ENCODE measurements around the gene SPATS2L. TPM values are rescaled to one million over a fixed set of nuclear protein-coding genes. Genes with fewer than 3 reads are reported as not detected.

The SPATS2L gene
- total RNA-seq, 1 donor from 2014 or later: 36.6 TPM

DNA sequence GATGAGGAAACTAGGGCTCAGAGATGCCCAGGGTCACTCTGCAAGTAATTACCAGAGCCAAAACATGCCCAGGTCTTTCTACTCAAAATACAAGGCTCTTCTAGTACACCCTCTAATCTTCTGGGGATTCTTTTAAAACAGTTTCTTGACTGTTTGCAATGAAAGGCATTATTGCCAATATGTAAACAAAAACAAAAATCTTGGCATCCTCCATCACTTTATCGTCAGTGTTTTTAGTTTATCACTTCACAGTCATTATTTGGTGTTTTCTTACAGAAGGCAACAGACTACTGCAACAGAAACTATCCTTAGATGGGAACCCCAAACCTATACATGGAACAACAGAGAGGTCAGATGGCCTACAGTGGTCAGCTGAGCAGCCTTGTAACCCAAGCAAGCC lies 132.4 kb downstream of the SPATS2L start:
- intact Hi-C loops (cut with DNase I): no loop called here
- peaks cover 13 to 25% of the 10 kb centered on the region in 2 donors for H3K36me3 ChIP-seq
- no peaks in the 10 kb centered on the region for H3K4me1 ChIP-seq
- TF ChIP-seq, protein P1, sequence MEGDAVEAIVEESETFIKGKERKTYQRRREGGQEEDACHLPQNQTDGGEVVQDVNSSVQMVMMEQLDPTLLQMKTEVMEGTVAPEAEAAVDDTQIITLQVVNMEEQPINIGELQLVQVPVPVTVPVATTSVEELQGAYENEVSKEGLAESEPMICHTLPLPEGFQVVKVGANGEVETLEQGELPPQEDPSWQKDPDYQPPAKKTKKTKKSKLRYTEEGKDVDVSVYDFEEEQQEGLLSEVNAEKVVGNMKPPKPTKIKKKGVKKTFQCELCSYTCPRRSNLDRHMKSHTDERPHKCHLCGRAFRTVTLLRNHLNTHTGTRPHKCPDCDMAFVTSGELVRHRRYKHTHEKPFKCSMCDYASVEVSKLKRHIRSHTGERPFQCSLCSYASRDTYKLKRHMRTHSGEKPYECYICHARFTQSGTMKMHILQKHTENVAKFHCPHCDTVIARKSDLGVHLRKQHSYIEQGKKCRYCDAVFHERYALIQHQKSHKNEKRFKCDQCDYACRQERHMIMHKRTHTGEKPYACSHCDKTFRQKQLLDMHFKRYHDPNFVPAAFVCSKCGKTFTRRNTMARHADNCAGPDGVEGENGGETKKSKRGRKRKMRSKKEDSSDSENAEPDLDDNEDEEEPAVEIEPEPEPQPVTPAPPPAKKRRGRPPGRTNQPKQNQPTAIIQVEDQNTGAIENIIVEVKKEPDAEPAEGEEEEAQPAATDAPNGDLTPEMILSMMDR (IDR thresholded peaks at IDR 0.05): no peak
- H3K27me3 ChIP-seq: no peaks in the 10 kb centered on the region
- no peak overlapping the region for H3K4me3 ChIP-seq
- H3K27ac ChIP-seq: no peak overlapping the region
- no peak for DNase-seq (ENCODE audit: low spot score in 2 of 2)
- no peaks in the 10 kb centered on the region for H3K9me3 ChIP-seq

- H3K36me3 ChIP-seq: peaks cover 13 to 30% of the 10 kb centered on the region in 2 donors
- no peak overlapping the region for H3K4me3 ChIP-seq
- no peaks in the 10 kb centered on the region for H3K9me3 ChIP-seq
- intact Hi-C loops (cut with DNase I): no loop called here
- TF ChIP-seq, protein P1 (IDR thresholded peaks at IDR 0.05): no peak
- no peaks in the 10 kb centered on the region for H3K4me1 ChIP-seq
- DNase-seq (ENCODE audit: low spot score in 2 of 2): no peak
- H3K27ac ChIP-seq: no peak overlapping the region
- no peaks in the 10 kb centered on the region for H3K27me3 ChIP-seq
Observed at GRCh38 chr2:200439981-200440380, 133.5 kb downstream of the SPATS2L start.

DNA sequence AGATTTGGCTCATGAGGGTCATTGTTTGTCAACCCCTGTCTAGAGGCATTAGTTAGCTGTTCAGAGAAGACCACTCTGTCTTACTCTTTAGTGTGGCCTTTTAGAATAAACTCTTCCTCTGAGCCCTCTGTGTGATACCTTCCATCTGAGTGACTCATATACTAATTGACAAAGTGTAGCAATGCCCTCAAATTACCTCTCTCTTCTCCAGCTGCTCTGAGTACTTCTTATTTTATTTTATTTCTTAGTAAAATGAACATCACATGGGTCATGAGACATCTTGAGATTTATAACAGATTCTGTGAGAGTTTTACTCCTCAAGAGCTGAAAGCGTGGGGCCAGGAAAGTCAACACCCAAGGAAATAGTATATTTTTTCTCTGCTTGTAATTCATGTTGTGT lies 136.0 kb downstream of the SPATS2L start:
- no peaks in the 10 kb centered on the region for H3K27me3 ChIP-seq
- no peak overlapping the region for H3K4me3 ChIP-seq
- intact Hi-C loops (cut with DNase I): no loop called here
- H3K36me3 ChIP-seq: peaks cover 10 to 30% of the 10 kb centered on the region in 2 donors
- TF ChIP-seq, protein P1 (IDR thresholded peaks at IDR 0.05): no peak
- H3K4me1 ChIP-seq: no peaks in the 10 kb centered on the region
- DNase-seq (ENCODE audit: low spot score in 2 of 2): no peak
- no peaks in the 10 kb centered on the region for H3K9me3 ChIP-seq
- H3K27ac ChIP-seq: no peak overlapping the region

DNA sequence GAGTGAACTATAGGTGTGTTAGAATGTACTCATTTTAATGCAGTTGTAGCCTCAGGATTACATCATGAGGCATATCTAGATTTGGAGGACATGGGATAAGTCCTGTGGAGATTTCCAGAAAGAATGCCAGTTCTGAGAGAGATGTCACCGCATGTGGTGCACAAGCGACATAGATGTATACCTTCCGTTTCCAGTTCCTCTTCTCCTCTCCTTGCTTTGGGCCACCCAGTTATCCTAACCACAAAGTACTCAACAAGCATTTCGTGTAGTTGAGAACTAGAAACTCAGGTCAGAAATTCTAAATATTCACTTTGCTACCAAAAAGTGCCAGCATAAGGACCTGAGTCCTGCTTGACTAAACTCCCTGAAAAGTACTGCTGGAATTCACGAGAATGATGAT lies 136.9 kb downstream of the SPATS2L start:
- Histone ChIP-seq H3K27me3 (no peaks in the 10 kb centered on the region), H3K9me3 (no peaks in the 10 kb centered on the region), H3K4me3 (no peak overlapping the region), H3K27ac (no peak overlapping the region), H3K36me3 (peaks cover 10 to 30% of the 10 kb centered on the region in 2 donors), H3K4me1 (no peaks in the 10 kb centered on the region)
- TF ChIP-seq, protein P1 (IDR thresholded peaks at IDR 0.05): no peak
- DNase-seq (ENCODE audit: low spot score in 2 of 2): no peak
- intact Hi-C loops (cut with DNase I): no loop called here

- H3K4me1 ChIP-seq: no peaks in the 10 kb centered on the region
- no peak for DNase-seq (ENCODE audit: low spot score in 2 of 2)
- intact Hi-C loops (cut with DNase I): no loop called here
- no peak overlapping the region for H3K4me3 ChIP-seq
- H3K27ac ChIP-seq: no peak overlapping the region
- H3K27me3 ChIP-seq: no peaks in the 10 kb centered on the region
- H3K9me3 ChIP-seq: no peaks in the 10 kb centered on the region
- TF ChIP-seq, protein P1 (IDR thresholded peaks at IDR 0.05): no peak
- peaks cover 10 to 30% of the 10 kb centered on the region in 2 donors for H3K36me3 ChIP-seq
Observed at GRCh38 chr2:200443916-200444315, 137.4 kb downstream of the SPATS2L start.

DNA sequence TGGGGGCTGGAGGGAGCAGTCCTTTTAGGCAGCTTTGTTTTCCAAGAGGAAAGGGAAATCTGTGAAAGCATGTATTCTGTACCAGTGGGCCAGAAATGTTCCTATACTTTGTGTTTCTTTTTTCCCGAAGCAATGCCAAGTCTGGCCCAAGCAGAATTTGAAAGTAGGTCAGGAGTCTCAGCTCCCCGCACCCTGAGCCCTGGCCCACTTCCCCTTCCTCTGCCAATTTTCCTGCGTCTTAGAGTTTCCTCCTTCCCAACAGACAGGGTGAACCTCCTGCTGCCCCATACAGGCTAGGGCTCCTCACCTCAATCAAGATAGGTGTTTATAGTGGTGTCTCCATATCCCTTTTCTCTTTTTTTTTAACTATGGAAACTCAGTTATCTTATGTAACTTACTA lies 138.0 kb downstream of the SPATS2L start:
- Histone ChIP-seq H3K4me3 (no peak overlapping the region), H3K27me3 (no peaks in the 10 kb centered on the region), H3K36me3 (peaks cover 10 to 25% of the 10 kb centered on the region in 2 donors), H3K27ac (no peak overlapping the region), H3K9me3 (no peaks in the 10 kb centered on the region), H3K4me1 (no peaks in the 10 kb centered on the region)
- no peak for DNase-seq (ENCODE audit: low spot score in 2 of 2)
- intact Hi-C loops (cut with DNase I): no loop called here
- TF ChIP-seq, protein P1 (IDR thresholded peaks at IDR 0.05): no peak
